ENCODE data around the gene SC5D.

SC5D gene, protein sequence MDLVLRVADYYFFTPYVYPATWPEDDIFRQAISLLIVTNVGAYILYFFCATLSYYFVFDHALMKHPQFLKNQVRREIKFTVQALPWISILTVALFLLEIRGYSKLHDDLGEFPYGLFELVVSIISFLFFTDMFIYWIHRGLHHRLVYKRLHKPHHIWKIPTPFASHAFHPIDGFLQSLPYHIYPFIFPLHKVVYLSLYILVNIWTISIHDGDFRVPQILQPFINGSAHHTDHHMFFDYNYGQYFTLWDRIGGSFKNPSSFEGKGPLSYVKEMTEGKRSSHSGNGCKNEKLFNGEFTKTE

DNA sequence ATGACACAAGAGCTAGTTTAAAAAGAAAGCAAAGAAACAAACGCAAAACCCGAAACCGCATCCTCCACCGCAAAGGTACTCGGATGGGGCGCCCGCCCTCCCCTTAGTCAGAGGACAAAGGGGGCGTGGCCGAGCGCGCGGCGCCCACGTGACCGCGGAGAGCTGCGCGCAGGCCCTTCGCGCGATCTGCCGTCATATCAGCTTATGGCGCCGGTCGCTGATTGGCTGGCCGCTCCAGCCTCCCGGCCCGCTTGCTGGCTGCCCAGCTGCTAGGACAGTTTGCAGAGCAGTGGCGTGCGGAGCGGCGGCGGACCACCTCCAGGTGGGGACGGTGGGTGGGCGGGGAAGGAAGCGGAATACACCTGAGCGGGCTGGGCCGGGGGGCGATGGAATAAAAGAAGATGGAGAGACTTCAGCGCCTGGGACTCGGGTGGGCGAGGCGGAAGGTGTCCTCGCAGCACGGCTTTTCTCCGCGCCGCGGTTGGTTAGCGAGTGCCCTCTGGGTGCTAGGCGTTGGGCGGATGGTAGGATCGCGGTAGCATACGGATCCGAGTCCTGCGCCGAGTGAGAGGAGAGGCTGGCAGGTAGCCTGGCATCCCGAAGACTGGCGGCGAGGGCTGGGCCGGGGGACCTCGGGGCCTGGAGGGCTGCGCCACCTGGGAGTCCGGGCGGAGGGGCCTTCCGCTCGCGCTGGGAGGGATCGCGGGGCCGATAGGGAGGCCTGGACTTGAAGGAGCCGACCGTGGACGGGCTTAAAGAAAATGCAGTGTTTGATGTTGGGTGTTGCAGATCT, at the start of gene SC5D:
TSS of gene SC5D (plus strand) at position 277 of the 793 bp plus-strand sequence. CDS start 10,605 bp downstream, outside the sequence.
- DNase-seq: peak; percentile 72 to 87

DNA sequence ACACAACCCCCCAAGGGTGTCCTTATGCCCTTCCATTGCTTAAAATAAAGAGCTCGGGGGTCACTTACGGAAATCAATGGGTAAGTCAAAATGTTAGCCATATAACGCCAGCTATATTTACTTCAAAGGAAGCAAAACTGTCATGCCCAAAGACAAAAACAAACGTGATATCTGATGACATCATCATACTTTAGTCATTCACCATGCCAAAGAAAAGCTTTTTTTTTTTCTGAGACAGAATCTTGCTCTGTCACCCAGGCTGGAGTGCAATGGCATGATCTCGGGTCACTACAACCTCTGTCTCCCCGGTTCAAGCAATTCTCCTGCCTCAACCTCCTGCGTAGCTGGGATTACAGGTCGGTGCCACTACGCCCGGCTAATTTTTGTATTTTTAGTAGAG, 47.7 kb upstream of the SC5D start:
- no peak for DNase-seq

DNA sequence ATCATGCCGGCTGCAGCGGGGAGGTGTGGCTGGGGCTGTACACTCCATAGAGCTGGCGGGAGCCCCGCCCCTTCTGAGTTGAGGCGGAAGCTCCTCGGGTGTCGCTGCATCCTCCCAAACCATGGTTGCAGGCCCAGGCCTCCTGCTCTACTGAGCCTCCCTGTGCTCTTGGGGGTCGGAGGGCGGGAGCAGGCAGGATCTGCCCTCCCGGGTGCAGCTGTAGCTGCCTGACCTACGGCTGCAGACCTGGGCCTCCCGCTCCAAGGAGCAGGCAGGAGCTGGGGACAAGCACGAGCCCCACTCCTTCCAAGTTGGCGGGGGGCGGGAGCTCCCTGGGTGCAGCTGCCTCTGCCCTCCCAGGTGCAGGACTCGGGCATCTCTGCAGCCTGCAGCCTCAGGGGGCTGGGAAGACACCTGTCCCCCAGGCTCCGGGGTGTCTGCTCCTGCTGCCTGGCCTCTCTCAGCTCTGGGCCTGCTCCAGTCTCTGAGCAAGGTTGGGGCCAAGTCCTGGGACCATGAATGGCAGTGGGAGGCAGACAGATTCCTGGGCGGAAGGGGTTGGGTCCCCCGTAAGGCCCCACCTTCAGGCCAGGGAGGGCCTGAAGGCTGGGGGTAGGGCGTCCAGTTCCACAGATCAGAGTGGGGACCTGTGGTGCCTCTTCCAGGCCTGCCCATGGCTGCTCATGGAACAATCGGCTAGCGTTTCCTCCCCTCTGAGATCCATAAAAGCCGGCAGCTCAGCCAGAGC, 46.4 kb upstream of the SC5D start:
- no peak for DNase-seq

DNA sequence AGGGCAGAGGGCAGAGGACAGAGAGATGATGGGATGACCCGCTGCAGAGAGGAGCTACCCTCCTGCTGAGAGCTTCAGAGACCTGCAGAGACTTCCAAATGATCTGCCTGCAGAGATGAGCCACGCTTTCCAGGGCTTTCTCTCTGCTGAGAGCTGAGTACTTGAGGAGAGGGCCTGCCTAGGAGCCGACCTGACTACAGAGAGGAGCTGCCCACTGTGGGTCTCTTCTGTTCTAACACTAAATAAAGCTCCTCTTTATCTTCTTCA, 45.9 kb upstream of the SC5D start:
- DNase-seq: no peak

DNA sequence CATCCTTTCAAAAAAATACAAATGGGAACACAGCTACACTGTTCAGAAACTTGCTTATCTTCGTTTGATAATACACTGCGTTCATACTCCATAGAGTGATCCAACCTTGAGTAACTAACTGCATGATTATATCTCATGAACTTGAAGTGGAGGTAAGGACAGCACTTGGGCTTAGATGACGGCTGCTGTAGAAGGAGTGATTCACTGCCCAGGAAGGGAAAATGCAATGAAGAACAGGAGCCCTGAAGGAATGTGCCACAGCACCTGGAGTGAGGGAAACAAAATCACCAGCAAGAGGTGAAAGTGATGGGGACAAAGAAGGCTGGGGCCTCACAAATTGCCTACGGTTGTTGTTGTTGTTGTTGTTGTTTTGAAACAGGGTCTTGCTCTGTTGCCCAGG, 44.1 kb upstream of the SC5D start:
- DNase-seq: no peak

DNA sequence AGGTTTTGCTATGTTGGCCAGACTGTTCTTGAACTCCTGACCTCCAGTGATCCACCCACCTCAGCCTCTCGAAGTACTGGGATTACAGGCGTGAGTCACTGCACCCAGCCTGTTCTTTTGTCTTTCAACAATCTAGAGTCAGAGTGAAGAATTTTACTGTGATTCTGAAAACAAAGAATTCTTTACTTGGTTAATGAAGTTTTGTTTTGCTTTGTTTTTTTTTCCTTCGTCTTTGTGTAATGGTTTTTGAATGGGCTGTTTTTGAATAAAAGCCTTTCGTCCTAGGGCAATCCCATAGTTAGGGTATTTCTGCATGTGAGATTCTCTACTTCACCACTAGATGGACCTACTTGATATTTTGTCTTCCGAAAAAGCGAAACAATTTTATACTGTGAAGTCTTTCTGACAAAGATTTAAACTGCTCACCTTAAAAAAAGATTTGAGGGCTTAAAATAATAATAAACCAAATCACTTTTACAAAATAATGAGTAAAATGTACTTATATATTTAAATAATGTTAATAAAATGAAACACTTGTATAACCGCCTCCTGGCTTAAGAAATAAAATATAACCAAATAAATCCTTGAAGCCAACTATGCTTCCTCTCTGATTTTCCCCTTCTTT, 43.4 kb upstream of the SC5D start:
- no peak for DNase-seq

DNA sequence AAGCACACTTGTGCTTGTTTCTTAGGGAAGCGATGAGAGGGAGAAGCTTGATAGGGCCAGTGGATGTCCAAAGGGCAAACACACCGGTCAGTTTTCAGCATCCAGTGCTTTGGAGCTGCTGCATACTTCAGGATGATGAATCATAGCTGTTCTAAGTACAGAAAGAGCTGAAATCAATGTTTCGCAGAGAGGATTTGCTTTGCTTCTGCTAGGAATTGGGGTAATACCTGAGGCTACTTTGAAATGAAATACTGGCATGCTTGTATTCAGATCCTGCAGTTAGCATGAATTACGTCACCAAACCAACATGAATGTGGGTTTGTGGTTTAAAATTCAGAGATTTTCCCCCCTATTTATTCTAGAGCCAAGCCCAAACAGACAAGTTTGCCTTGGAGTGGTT, 41.7 kb upstream of the SC5D start:
- DNase-seq: no peak

DNA sequence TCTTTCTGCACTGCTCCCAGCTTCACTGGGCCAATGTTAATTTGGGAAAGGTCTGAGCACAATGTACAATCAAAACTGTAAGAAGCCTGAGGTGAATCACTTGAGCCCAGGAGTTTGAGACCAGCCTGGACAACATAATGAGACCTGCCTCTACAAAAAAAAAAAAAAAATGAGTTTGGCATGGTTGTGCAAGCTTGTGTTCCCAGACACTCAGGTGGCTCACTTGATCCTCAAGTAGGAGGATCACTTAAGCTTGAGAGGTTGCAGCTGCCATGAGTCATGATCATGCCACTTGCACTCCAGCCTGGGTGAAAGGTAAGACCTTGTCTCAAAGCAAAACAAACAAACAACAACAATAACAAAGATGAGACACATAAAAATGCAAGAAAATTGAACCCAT, 38.6 kb upstream of the SC5D start:
- DNase-seq: no peak

DNA sequence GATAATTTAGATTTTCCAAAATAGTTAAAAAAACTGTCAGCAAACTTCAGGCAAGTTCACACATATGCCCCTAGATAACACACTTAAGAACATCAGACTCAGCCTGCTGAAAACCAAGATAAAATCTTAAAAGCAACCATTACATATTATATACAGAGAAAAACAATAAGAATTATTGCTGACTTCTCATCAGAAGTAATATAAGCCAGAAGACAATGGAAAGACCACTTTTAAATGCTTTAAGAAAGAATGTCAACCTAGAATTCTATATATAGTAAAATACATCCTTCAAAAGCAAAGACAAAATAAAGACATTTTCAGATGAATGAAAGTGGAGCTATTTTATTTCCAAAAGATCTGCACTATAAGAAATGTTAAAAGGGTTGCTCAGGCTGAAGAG, 37.8 kb upstream of the SC5D start:
- no peak for DNase-seq

DNA sequence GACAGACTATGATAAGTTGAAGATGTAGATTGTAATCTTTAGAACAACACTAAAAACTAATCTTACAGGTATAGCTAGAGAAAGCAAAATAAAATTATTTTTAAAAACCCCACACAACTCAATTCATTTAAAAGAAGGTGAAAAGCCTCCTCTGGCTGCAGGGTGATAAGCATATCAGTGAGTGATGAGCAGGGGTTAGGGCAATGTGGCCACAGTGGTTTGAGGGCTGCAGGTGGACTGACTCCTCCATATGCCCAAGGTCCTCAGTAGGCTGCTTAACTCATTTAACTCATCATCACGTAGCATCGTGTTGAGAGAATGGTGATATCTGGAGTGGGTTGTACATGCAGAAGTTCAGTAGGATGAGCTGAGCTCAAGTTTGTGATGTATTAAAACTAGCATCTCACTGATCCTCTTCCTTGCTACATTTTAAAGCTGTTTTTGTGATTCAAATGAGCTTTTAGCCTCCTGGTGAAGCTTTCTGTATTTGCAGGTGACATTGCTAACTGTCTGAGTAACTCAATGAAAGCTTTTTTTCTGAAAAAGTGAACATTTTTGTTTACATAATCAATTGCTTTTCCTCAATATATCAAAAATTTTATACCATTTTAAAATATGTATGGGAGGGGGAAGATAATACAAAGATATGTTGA, 37.0 kb upstream of the SC5D start:
- DNase-seq: no peak

DNA sequence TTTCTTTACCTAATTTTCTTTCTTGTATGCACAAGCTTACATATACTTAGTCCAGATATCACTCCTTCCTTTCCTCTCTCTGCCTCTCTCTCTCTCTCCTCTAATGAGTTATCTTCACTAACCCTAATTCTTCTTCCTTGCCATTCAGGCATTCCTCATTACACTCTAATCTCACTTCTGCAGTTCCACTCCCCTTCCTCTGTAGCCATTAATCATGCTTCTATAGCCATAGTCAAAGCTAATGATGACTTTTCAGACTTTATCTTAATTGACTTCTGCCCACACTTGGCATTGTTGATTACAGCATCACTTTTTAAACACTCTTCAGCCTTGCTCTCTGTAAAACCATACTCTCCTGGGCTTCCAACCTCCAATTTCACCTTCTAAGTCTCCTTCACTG, 35.3 kb upstream of the SC5D start:
- no peak for DNase-seq

DNA sequence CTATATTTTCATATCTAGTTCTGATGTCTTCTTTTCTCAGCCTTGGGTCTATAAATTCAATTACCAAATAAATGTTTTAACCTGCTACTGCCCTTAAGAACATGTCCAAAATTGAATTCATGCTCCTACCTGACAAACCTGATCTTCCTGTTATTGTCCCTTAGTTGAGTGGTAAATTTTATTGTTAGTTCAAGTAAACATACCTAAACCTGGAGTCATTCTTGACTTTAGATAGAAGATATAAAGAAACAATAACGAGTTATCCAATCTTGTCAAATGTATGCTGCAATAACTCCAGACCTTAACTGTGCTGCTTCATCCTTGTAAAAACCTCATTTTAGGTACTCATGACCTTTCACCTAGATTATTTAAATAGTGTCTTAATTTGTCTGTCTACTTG, 34.6 kb upstream of the SC5D start:
- DNase-seq: no peak

DNA sequence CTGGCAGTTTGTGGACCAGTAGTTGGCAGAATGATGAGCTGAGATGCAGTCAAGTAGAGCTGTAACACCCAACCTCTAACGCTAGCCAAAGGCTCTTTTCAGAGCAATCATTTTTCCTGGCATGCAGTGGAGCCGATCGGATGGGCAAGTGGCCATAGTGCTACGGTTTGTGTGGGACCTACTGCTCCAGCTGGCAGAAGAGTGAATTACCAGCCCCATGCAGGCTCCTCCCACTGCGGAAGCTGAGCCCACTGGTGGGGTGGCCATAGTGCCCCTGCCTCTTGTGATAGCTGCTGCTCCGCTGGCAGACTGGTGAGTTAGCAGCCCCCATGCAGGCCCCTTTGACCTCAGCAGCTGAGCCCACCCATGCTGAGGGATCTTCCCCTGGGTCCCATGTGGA, 27.0 kb upstream of the SC5D start:
- no peak for DNase-seq

DNA sequence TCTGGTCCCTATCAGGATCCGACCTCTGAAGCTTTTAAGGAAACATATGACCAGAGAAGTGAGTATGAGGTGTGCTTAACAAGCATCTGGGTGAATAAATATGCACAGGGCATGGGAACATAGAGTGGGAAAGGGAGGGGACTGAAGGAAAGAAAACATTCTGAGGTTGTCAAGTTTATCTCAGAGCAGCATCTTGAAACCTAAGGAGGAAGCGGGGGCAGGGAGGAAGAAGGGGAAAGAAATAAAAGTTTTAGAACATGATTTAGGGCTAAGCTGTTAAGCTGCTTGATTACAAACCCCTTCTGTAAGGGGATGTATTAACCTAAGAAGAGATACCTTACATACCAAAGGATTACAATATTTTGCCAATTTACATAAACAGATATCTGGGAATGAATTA, 24.0 kb upstream of the SC5D start:
- no peak for DNase-seq

DNA sequence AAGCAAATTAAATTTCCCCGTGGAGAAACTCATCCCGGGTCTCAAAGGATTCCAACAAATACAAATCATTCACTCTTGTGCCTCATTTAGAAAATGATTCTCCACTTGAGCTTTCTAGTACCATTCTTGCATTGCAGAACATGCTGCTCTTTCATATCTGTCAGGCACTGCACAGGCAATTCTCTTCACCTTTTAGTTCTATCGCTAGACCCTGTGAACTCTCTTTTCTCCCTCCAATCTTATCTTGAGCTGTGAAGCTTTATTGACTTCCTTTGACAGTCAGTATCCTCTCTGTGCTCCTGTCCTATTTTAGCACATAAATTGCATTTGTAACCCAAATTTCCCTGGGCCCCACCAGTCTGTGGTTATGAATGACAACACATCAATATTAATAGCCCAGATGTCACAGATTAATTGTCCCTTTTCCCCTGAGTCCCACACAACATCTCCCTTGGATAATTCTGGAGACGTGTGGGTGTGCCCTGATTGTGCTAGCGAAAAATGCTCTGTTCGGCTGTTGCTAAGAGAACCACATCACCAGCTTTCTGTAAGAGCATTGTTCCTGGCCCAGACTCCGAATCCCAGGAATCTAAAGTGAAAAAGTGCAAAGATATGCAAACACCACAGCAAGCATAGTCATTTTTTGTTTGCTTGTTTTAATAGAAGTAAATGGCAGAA, 22.4 kb upstream of the SC5D start:
- no peak for DNase-seq

DNA sequence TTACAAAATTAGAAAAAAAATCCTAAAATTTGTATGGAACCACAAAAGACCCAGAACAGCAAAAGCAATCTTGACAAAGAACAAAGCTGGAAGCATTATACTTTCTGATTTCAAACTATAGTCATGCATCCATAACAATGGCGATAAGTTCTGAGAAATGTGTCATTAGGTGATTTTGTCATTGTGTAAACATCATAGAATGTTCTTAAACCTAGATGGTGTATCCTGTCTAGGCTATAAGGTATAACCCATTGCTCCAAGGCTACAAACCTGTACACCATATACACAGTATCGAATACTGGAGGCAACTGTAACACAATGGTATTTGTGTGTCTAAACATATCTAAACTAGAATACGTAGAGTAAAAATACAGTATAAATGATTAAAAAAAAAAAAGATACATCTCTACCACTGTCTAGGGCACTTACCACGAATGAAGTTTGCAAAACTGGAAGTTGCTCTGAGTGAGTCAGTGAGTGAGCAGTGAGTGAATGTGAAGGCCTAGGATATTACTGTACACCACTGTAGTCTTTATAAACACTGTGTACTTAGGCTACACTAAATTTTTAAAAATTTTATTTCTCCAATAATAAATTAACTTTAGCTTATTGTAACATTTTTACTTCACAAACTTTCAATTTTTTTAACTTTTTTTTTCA, 18.1 kb upstream of the SC5D start:
- no peak for DNase-seq

DNA sequence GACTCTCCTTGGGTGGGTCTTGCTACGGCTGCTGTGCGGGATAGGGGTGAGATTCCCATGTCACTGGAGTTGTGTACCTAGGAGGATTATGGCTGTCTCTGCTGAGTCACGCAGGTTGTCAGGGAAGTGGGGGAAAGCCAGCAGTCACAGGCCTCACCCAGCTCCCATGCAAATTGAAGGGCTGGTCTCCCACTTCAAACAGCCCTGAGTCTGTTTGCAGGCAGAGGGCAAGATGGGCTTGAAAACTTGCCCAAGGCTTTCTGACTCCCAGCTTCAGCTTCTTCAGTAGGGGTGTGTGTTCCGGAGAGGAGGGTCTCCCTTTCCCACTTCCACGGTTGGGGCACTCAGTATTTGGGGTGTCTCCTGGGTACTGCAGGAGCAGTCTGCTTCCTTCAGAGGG, 10.9 kb upstream of the SC5D start:
- no peak for DNase-seq

DNA sequence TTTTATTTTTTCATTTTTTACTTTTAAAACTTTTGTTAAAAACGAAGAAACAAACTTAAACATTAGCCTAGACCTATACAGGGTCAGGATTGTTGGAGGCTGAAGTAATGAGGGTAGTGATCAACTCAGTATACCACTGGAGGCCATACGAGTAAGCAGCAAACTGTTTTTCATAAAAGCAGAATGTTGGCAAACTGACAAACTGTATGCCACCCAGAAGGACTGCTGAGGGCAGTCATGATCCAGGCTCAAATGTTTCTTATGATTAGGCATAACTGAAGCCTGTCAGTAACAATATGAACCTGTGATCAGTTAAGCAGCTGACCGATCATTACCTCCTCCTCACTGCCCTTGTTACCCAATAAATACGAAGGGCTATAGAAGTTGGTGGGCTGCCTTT, 10.2 kb upstream of the SC5D start:
- DNase-seq: no peak

DNA sequence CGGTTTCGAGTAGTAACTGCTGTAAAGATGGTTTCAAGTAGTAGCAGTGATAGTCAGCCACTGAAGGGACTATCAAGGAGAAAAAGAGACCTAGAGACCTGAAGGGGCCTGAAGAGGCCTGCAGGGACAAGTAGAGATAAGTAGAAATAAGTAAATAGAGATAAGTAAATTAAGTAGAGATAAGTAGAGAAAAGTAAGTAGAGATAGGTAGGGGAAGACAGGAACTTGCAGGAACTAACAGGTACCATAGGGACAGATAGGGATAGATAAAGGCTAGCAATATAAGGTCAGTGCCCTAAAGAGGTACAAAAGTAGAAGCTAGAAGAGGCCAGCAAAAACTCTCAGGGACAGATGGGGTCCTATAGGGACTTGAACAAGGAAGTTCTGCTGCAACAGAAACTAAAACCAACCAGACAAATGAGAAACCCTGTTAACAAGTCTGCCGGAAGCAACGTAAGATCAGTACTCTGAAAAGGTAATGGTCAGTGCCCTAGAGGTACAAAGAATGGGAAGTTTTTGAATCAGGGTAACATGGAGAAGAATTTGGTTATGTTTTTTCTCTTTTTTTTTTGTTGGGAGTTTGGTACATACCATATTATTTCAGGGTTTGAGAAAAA, 9.6 kb upstream of the SC5D start:
- DNase-seq: no peak

DNA sequence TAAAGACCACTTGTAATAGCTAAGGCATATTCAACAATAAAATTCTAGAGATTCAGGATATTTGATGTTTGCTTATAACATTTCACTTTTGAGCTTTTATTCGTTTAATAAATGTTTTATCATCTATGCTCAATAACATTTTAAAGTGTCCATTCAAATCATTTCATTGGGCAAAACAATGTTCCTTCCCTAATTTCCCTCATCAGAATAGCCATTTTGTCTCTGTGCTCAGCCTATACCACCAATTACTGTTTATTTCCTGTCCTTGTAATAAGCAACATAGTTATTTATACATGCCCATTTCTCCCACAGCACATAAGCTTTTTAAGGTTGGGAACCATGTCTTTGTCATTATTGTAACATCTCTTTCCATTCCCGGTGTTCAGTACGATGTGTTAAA, 1.3 kb upstream of the SC5D start:
- DNase-seq: no peak

DNA sequence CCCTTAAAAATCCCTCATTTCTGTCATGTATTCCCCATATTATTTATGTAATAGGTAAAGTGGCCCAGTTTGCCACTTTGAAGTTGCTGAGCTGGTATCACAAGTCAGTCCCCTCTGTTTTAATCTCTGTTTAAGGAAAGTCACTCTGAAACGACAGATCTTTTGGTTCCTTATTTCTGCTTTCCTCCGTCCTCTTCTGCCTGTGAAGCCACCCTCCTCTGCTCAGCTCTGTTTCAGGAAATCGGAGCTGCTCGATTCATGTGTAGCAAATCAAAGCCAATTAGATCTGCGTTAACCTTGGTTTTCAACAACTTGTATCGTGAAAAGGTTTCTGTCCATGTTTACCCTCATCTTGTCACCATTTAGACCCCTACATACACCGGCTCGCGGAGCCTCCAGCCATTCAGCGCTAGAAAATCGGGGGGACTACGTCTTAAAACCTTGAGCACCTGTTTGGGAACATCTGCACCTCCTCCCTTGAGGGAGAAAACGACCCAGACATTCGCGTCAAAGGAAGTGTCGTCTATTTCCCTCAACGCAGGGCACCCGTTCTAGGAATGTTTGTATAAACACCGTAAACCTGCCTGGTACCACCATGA, 576 bp upstream of the SC5D start:
- DNase-seq: peak in 1 of 2 experiments; percentile 33

Measured in cerebellar nuclear complex (tissue), 1 donor.